SK-N-MC (cell line): ENCODE data around the gene ARTN.

Source experiments
- EZH2 ChIP-seq: fragments of 200-600 bp; sonication (generic); IDR thresholded peaks from one replicate; pipeline ENCODE4 v1.6.1; 2017; ENCODE audit warnings: antibody characterized with exemption
- POLR2AphosphoS5 ChIP-seq: IDR thresholded peaks from 2 replicates; pipeline ENCODE4 v1.6.1; 2012; ENCODE audit warnings: mild to moderate bottlenecking, low read depth, low read length, borderline replicate concordance

DNA sequence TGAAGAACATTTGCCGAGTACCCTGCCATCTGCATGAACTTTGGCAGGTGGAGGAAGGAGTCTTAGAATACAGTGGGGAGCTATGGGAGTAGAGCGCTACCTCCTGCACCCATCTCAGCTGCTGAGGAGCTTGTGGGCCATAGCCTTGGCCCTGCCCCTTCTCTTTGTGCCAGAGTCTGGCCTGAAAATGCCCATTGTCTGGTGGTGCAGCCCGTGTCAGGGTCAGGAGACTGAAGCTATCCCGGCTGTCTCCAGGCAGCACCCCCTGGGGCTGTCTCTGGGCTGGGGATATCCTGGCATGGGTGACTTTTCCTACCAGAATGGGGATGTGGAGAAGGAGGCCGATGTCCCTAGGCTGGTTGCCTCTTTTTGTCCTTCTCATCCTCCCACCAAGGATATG is 20.4 kb downstream of the ARTN start:
- TF ChIP-seq POLR2AphosphoS5 (no peak), EZH2 (no peak)
